Vagina (tissue), 2 donors: ENCODE data around the gene TNNT3. TPM values are rescaled to one million over a fixed set of nuclear protein-coding genes. Genes with fewer than 3 reads are reported as not detected.

Experiments
- DNase-seq, 2 donors: peaks; one replicate each; pipeline ENCODE4 v3.0.0-alpha.2; 2017; ENCODE audit errors: extremely low spot score in 2 of 2
- H3K27ac ChIP-seq: fragments of 200-600 bp; sonication (generic); one replicate; pipeline ENCODE4 v1.5.1; 2019
- H3K27me3 ChIP-seq: fragments of 200-600 bp; sonication (generic); one replicate; pipeline ENCODE4 v1.5.1; 2019
- H3K36me3 ChIP-seq, 2 donors: fragments of 200-600 bp; sonication (generic); one replicate each; pipeline ENCODE4 v1.5.1; 2017 to 2019
- H3K4me1 ChIP-seq: fragments of 200-600 bp; sonication (generic); one replicate; pipeline ENCODE4 v1.5.1; 2019
- H3K4me3 ChIP-seq, 2 donors: fragments of 200-600 bp; sonication (generic); 1 replicate in 1 of 2; 2 replicates in 1 of 2; pipeline ENCODE4 v1.5.1; 2016 to 2019
- H3K9me3 ChIP-seq: fragments of 200-600 bp; sonication (generic); one replicate; pipeline ENCODE4 v1.5.1; 2019
- CTCF ChIP-seq, 3 experiments: fragments of 450-650 bp in 2 of 3; fragments of 200-600 bp in 1 of 3; sonication (generic) in 1 of 3; IDR thresholded peaks; one replicate each; pipeline ENCODE4 v1.5.1; 2017 to 2019; ENCODE audit warnings: antibody characterized with exemption in 3 of 3, mild to moderate bottlenecking in 2 of 3, moderate library complexity in 2 of 3
- POLR2A ChIP-seq, 2 donors: fragments of 450-650 bp; IDR thresholded peaks; one replicate each; pipeline ENCODE4 v1.6.1; 2017; ENCODE audit warnings: antibody characterized with exemption in 2 of 2, mild to moderate bottlenecking in 2 of 2, moderate library complexity in 2 of 2
- POLR2AphosphoS5 ChIP-seq, 2 donors: sonication (generic); formaldehyde crosslinking; IDR thresholded peaks; one replicate each; pipeline ENCODE4 v1.9.0; 2017; ENCODE audit warnings: antibody characterized with exemption in 2 of 2, mild to moderate bottlenecking in 2 of 2, low read depth in 1 of 2; ENCODE audit not compliant: insufficient read depth in 1 of 2
- intact Hi-C: fragments of 100-400 bp; cut with DNase I; formaldehyde crosslinking; loops from one replicate; pipeline ENCODE4 v1.15.1; 2023
- total RNA-seq: library from RNA; depleted of rRNA; stranded (reverse); fragments of >200 nt; gene quantifications from one replicate; pipeline ENCODE4 v1.2.3, GENCODE V29; 2016

TNNT3 gene
- total RNA-seq, 1 donor from 2014 or later, result 20.4 TPM

- Histone ChIP-seq H3K4me3 (no peak overlapping the region), H3K4me1 (peaks cover 52% of the 10 kb centered on the region), H3K27me3 (no peaks in the 10 kb centered on the region), H3K27ac (no peak overlapping the region), H3K36me3 (no peaks in the 10 kb centered on the region), H3K9me3 (no peaks in the 10 kb centered on the region)
- TF ChIP-seq POLR2A (IDR thresholded peaks at IDR 0.05) (no peak), CTCF (IDR thresholded peaks at IDR 0.05) (no peak), POLR2AphosphoS5 (IDR thresholded peaks at IDR 0.05; ENCODE audit: insufficient read depth in 1 of 2, low read depth in 1 of 2) (no peak)
- intact Hi-C loops, result no loop called here
- DNase-seq, result no peak
Measured at GRCh38 chr11:1928891-1929541, 9.5 kb downstream of the TNNT3 start.

GRCh38 chr11:1929621-1930461 is 10.3 kb downstream of the TNNT3 start:
- intact Hi-C loops, result no loop called here
- no peak overlapping the region for H3K27ac ChIP-seq
- no peaks in the 10 kb centered on the region for H3K27me3 ChIP-seq
- H3K4me1 ChIP-seq, result peaks cover 44% of the 10 kb centered on the region
- no peaks in the 10 kb centered on the region for H3K9me3 ChIP-seq
- TF ChIP-seq CTCF (IDR thresholded peaks at IDR 0.05) (no peak), POLR2AphosphoS5 (IDR thresholded peaks at IDR 0.05; ENCODE audit: insufficient read depth in 1 of 2, low read depth in 1 of 2) (no peak), POLR2A (IDR thresholded peaks at IDR 0.05) (no peak)
- H3K36me3 ChIP-seq, result no peaks in the 10 kb centered on the region
- H3K4me3 ChIP-seq, result no peak overlapping the region
- DNase-seq, result no peak

GRCh38 chr11:1930462-1930830 is 10.9 kb downstream of the TNNT3 start:
- no peaks in the 10 kb centered on the region for H3K36me3 ChIP-seq
- no peaks in the 10 kb centered on the region for H3K9me3 ChIP-seq
- no peak for TF ChIP-seq POLR2A (IDR thresholded peaks at IDR 0.05)
- TF ChIP-seq CTCF (IDR thresholded peaks at IDR 0.05), result no peak
- no peaks in the 10 kb centered on the region for H3K27me3 ChIP-seq
- no peak overlapping the region for H3K27ac ChIP-seq
- no peak for DNase-seq
- intact Hi-C loops, result no loop called here
- no peak overlapping the region for H3K4me3 ChIP-seq
- H3K4me1 ChIP-seq, result peaks cover 38% of the 10 kb centered on the region

GRCh38 chr11:1931341-1932104 is 12.0 kb downstream of the TNNT3 start:
- no peak for DNase-seq
- no peaks in the 10 kb centered on the region for H3K9me3 ChIP-seq
- peaks cover 29% of the 10 kb centered on the region for H3K4me1 ChIP-seq
- intact Hi-C loops, result no loop called here
- no peak overlapping the region for H3K4me3 ChIP-seq
- no peaks in the 10 kb centered on the region for H3K36me3 ChIP-seq
- TF ChIP-seq CTCF (IDR thresholded peaks at IDR 0.05), result no peak
- peak in 1 of 2 donors; percentile 27 for TF ChIP-seq POLR2AphosphoS5 (IDR thresholded peaks at IDR 0.05; ENCODE audit: insufficient read depth in 1 of 2, low read depth in 1 of 2)
- no peak for TF ChIP-seq POLR2A (IDR thresholded peaks at IDR 0.05)
- no peak overlapping the region for H3K27ac ChIP-seq
- no peaks in the 10 kb centered on the region for H3K27me3 ChIP-seq
